Stimulated activated CD8-positive, alpha-beta memory T cell treated with anti-CD3 and anti-CD28 coated beads, Interleukin-15, amount 100 ng/mL, for 24 hours (primary cell): Measurements from ENCODE around the gene KIF20A.
"Not testable (repeated sequence)": the region's sequence is repeated elsewhere in the genome, so short reads cannot be mapped to it uniquely, and the experiment has no call there.

Experiments
- DNase-seq: peaks from one replicate; pipeline ENCODE4 v3.0.0-alpha.2; 2020; ENCODE audit warnings: low read depth

KIF20A gene

GRCh38 chr5:138178516-138179276 is at the start of gene KIF20A, which contains the start of gene BRD8:
Gene KIF20A, plus strand, starts transcription at chr5:138179112. Its CDS starts 569 bp downstream, at chr5:138179681.
Gene BRD8, minus strand, starts transcription at chr5:138178630. Its CDS starts 16 bp downstream, at chr5:138178614.
- DNase-seq = peak; percentile 50

- no peak for DNase-seq
Observed at GRCh38 chr5:138129347-138129746, 49.6 kb upstream of the KIF20A start.

- DNase-seq = no peak
Observed at GRCh38 chr5:138132543-138132942, 46.4 kb upstream of the KIF20A start.

- no peak for DNase-seq
Observed at GRCh38 chr5:138138949-138139780, 39.7 kb upstream of the KIF20A start, which contains the start of gene NME5. Gene NME5, minus strand, starts transcription at chr5:138139428. Its CDS starts 648 bp downstream, at chr5:138138780.

- DNase-seq = no peak
Observed at GRCh38 chr5:138139781-138140090, 39.2 kb upstream of the KIF20A start.

- no peak for DNase-seq
Observed at GRCh38 chr5:138140268-138140667, 38.6 kb upstream of the KIF20A start.

GRCh38 chr5:138141734-138142133 is 37.2 kb upstream of the KIF20A start:
- DNase-seq = no peak

GRCh38 chr5:138143578-138143977 is 35.3 kb upstream of the KIF20A start:
- not testable (repeated sequence) for DNase-seq

- no peak for DNase-seq
Observed at GRCh38 chr5:138148811-138149210, 30.1 kb upstream of the KIF20A start.

GRCh38 chr5:138149530-138149929 is 29.4 kb upstream of the KIF20A start:
- DNase-seq = no peak

GRCh38 chr5:138155977-138156376 is 22.9 kb upstream of the KIF20A start:
- DNase-seq = not testable (repeated sequence)

- DNase-seq = no peak
Observed at GRCh38 chr5:138157626-138158025, 21.3 kb upstream of the KIF20A start.

GRCh38 chr5:138159666-138160065 is 19.2 kb upstream of the KIF20A start:
- DNase-seq = no peak

GRCh38 chr5:138160706-138161105 is 18.2 kb upstream of the KIF20A start:
- no peak for DNase-seq

- no peak for DNase-seq
Observed at GRCh38 chr5:138163721-138164120, 15.2 kb upstream of the KIF20A start.

- no peak for DNase-seq
Observed at GRCh38 chr5:138169124-138169523, 9.8 kb upstream of the KIF20A start.

- no peak for DNase-seq
Observed at GRCh38 chr5:138170299-138170698, 8.6 kb upstream of the KIF20A start.

GRCh38 chr5:138177941-138178515 is 884 bp upstream of the KIF20A start:
- no peak for DNase-seq

GRCh38 chr5:138179277-138179857 is 455 bp downstream of the KIF20A start:
- DNase-seq = no peak

- no peak for DNase-seq
Observed at GRCh38 chr5:138180183-138180782, 1.4 kb downstream of the KIF20A start.

- DNase-seq = no peak
Observed at GRCh38 chr5:138180841-138181240, 1.9 kb downstream of the KIF20A start.

- DNase-seq = no peak
Observed at GRCh38 chr5:138182808-138183207, 3.9 kb downstream of the KIF20A start.
